SIG-M5 treated with dmso at 0.1 percent for 504 hours (cell line): ENCODE data around the gene NPFF.

Experiments used
- DNase-seq: peaks from one replicate; lab custom pipeline; 2025; ENCODE audit not compliant: unreplicated experiment; lab: John Stamatoyannopoulos, UW

Gene NPFF

GRCh38 chr12:53514628-53515290 is 7.5 kb upstream of the NPFF start:
- DNase-seq = no peak

GRCh38 chr12:53513712-53514410 is 6.6 kb upstream of the NPFF start:
- DNase-seq = no peak

DNA sequence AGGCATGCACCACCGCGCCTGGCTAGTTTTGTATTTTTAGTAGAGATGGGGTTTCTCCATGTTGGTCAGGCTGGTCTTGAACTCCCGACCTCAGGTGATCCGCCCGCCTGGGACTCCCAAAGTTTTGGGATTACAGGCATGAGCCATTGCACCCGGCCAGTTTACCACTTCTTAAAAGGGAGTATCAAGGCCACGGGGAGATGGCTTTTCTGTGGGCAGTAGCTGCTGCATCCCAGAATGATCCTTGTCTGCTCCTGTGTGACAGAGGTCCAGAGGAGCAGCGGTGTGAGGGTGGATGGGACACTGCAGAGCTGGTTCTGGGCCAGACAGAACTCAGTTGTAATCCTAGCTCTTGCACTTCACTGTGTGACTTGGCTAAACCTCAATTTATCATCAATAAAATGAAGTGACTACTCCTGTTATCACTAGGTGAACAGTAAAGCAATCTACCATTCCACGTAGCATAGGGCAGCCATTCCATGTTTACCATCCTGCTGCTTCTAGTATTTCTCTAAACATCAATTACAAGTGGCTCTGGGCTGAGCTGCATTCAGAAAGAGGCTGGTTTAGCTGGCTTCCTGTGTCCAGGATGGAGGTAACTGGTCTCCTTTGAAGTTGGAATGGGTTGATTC is 3.0 kb upstream of the NPFF start:
- no peak for DNase-seq

DNA sequence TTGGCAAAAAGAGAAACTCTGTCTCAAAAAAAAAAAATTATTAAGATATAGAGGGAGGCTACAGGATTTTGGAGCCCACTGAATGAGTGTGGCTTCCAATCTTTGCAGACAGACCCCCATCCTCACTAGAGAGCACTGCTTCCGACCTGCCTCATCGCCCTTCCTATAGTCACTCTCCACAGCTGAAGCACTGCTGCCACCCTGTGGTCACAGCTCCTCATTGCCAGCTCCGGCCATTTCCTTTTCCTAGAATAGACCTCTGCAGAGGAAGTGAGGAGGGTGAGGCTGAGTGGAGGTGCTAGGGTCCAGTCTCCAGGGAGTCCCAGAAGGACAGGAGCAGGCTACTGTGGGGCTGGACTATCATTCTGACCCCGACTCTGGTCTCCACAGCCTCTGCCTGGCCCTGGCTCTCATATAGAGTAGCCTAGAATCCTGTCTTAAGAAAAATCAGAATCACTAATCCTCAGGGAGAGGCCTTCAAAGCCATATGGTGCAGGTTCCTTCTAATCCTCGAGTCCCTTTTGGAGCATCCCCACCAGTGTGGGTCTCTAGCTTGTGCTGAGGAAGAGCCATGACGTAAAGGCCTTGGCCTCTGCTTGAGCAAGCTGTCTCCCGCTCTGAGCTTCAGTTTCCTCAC is 1.4 kb upstream of the NPFF start:
- DNase-seq = peak; percentile 88

DNA sequence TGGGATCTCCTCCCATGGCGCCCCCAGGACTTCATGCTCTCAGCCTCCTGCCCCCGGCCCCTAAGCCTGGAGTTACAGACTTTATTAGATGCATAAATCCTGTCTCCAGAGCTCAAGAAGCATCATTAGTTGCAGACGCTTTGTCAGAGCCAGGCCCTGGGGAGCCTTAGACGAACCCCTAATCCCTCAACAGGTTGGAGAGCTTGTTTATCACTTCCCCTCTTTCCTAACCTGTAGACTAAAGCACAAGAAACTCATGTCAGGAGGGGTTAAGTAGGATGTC is 260 bp upstream of the NPFF start:
- DNase-seq = no peak

- DNase-seq = no peak
These were observed 866 bp downstream of the NPFF start for GRCh38 chr12:53506450-53506785.

- no peak for DNase-seq
These were observed 1.5 kb downstream of the NPFF start for GRCh38 chr12:53505555-53506449.

GRCh38 chr12:53505086-53505485 is 2.2 kb downstream of the NPFF start:
- DNase-seq = no peak

DNA sequence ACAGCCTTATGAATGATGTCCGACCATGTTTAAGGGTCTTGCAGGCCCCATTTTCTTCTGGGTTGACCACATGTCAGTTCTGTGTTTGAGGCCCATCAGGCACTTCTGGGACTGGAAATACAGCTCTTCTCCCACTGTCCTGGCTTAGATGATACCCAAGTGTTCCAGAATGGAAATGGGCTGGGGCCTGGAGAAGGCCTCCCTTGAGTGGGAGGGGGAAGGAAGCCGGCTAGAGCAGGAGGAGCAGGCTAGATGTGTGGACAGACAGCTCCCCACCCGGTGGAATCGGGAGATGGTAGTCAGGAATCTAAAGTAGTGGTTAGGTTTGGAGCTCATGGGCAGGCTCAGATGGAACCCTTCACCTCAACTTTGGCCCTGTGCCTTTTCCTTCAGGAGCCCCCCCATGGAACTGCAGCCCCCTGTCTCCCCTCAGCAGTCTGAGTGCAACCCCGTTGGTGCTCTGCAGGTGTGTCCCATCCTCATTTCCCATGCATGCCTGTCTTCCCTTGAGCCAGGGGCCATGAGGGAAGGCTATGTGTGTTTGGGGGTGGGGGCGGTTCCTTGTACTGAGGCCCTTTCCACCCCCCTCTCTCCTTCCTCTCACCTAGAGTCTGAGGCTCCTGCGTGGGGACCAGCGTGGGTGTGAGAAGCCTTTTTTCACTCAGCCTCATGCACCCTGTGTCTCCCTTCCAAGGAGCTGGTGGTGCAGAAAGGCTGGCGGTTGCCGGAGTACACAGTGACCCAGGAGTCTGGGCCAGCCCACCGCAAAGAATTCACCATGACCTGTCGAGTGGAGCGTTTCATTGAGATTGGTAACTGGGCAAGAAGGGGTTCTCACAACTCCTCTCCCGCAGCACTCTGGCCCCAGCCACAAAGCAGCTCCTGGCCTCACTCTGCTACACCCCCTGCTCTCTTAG is 3.0 kb downstream of the NPFF start:
- DNase-seq = no peak

- no peak for DNase-seq
These were observed 4.1 kb downstream of the NPFF start for GRCh38 chr12:53502983-53503728.

- DNase-seq = peak; percentile 25
These were observed 5.0 kb downstream of the NPFF start for GRCh38 chr12:53502331-53502730.

GRCh38 chr12:53501615-53502181 is 5.6 kb downstream of the NPFF start:
- DNase-seq = no peak

- DNase-seq = peak; percentile 100
These were observed 6.3 kb downstream of the NPFF start, which contains the start of gene TARBP2 for GRCh38 chr12:53500776-53501614. Gene TARBP2, plus strand, starts transcription at chr12:53501283. Its CDS starts 126 bp downstream, at chr12:53501409.

DNA sequence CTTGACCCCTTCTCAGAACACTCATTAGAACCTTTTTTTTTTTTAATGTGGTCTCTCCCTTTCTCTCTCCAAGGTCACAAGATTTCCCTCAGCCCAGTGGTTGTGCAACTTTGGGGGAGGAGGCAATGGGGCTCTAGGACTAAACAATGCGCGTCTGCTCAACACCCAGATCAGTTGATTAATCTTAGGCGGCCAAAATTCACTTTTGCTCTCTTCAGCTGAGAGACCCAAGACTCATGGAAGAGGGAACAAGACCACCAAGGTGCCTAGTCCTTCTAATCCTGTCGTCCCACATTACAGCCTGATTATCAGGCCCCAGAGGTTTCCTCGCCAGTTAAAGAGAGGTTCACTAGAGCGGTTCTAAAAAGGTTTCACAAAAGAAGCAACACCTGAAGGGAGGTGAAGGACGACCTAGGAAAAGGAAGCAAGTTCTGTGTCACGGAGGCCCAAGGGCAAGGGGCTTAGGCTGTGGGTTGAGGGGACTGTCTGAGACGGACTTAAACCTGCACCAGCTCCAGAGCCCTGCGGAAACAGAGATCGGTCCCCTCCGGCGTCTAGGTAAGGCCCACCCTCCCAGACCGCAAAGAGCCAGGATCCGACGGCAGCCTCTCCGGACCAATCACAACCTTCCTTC is 7.0 kb downstream of the NPFF start:
- DNase-seq = peak; percentile 86

- DNase-seq = peak; percentile 75
These were observed 7.8 kb downstream of the NPFF start, which contains the start of gene MAP3K12 for GRCh38 chr12:53499266-53500141. Gene MAP3K12, minus strand, starts transcription at chr12:53499458. Its CDS starts 12,067 bp downstream, at chr12:53487391.

- no peak for DNase-seq
These were observed 9.1 kb downstream of the NPFF start for GRCh38 chr12:53498235-53498630.

- no peak for DNase-seq
These were observed 9.8 kb downstream of the NPFF start for GRCh38 chr12:53497461-53497860.
